Fibroblast of lung (primary cell): ENCODE results near the gene CDX2. TPM values are rescaled to one million over a fixed set of nuclear protein-coding genes. Genes with fewer than 3 reads are reported as not detected.

Experiments used
- DNase-seq, 2 donors: peaks; one replicate each; pipeline versions ENCODE4 v3.0.0 to v3.0.0-alpha.2; 2010; ENCODE audit warnings: low read depth in 2 of 2
- H2AFZ ChIP-seq: 2 replicates; pipeline ENCODE4 v1.5.1; 2012; ENCODE audit warnings: low read length, control low read depth, inconsistent platforms
- H3K27ac ChIP-seq: 2 replicates; pipeline ENCODE4 v1.5.1; 2011; ENCODE audit warnings: low read length, control low read depth; ENCODE audit not compliant: insufficient read depth
- H3K27me3 ChIP-seq: 2 replicates; pipeline ENCODE4 v1.5.1; 2011; ENCODE audit warnings: mild to moderate bottlenecking, low read length; ENCODE audit not compliant: control insufficient read depth, insufficient read depth
- H3K36me3 ChIP-seq: 2 replicates; pipeline ENCODE4 v1.5.1; 2011; ENCODE audit warnings: low read length; ENCODE audit not compliant: control insufficient read depth, insufficient read depth
- H3K4me1 ChIP-seq: 2 replicates; pipeline ENCODE4 v1.5.1; 2011; ENCODE audit warnings: low read length; ENCODE audit not compliant: control insufficient read depth, insufficient read depth; ENCODE audit errors: extremely low read depth
- H3K4me2 ChIP-seq: 2 replicates; pipeline ENCODE4 v1.5.1; 2011; ENCODE audit warnings: low read length, control low read depth; ENCODE audit not compliant: insufficient read depth; ENCODE audit errors: extremely low read depth
- H3K4me3 ChIP-seq, 4 experiments: fragments of 200-600 bp in 1 of 4; sonication (generic) in 1 of 4; replicated peaks in 1 of 4; 2 replicates each; pipeline ENCODE4 v1.5.1; 2011 to 2016; ENCODE audit warnings: low read length in 4 of 4, low read depth in 3 of 4, mild to moderate bottlenecking in 3 of 4, control low read depth in 2 of 4, inconsistent platforms in 1 of 4, mixed read lengths in 1 of 4; ENCODE audit not compliant: insufficient read depth in 1 of 4; ENCODE audit errors: control extremely low read depth in 1 of 4
- H3K79me2 ChIP-seq: 2 replicates; pipeline ENCODE4 v1.5.1; 2012; ENCODE audit warnings: mild to moderate bottlenecking, low read length, inconsistent platforms; ENCODE audit not compliant: control insufficient read depth, insufficient read depth
- H3K9ac ChIP-seq: 2 replicates; pipeline ENCODE4 v1.5.1; 2011; ENCODE audit warnings: mild to moderate bottlenecking, low read length, control low read depth; ENCODE audit not compliant: insufficient read depth
- H3K9me3 ChIP-seq: 2 replicates; pipeline ENCODE4 v1.5.1; 2012; ENCODE audit warnings: low read depth, low read length; ENCODE audit not compliant: control insufficient read depth, insufficient read depth
- H4K20me1 ChIP-seq: 2 replicates; pipeline ENCODE4 v1.5.1; 2011; ENCODE audit warnings: low read length; ENCODE audit not compliant: control insufficient read depth, insufficient read depth; ENCODE audit errors: extremely low read depth
- CTCF ChIP-seq, 2 donors: IDR thresholded peaks in 1 of 2; conservative IDR thresholded peaks in 1 of 2; 1 replicate in 1 of 2; 2 replicates in 1 of 2; pipeline ENCODE4 v1.5.1; 2011 to 2012; ENCODE audit warnings: low read length in 2 of 2, control low read depth in 1 of 2, inconsistent platforms in 1 of 2, low read depth in 1 of 2, mild to moderate bottlenecking in 1 of 2
- EZH2 ChIP-seq: IDR thresholded peaks from 2 replicates; pipeline ENCODE4 v1.5.1; 2012; ENCODE audit warnings: low read length, control low read depth, mild to moderate bottlenecking; ENCODE audit errors: missing control alignments
- polyA plus RNA-seq, 2 donors: library from polyadenylated mRNA; depleted of rRNA in 1 of 2; stranded (reverse) in 1 of 2; unstranded in 1 of 2; fragments of >200 nt; gene quantifications; 2 replicates each; pipeline ENCODE4 v1.2.1, GENCODE V29; 2011 to 2012; ENCODE audit warnings: missing spikeins in 1 of 2
- total RNA-seq: library from RNA; depleted of rRNA; stranded (reverse); fragments of >200 nt; gene quantifications from 2 replicates; pipeline ENCODE4 v1.2.1, GENCODE V29; 2014

Gene CDX2
- total and polyA plus RNA-seq, 2 donors (not counting 1 experiment from before 2014, with no cell fraction given), result not detected

- no peak overlapping the region for H3K9ac ChIP-seq
- no peak overlapping the region for H2AFZ ChIP-seq
- H4K20me1 ChIP-seq, result no peaks in the 10 kb centered on the region
- H3K36me3 ChIP-seq, result no peaks in the 10 kb centered on the region
- no peaks in the 10 kb centered on the region for H3K4me1 ChIP-seq
- no peaks in the 10 kb centered on the region for H3K9me3 ChIP-seq
- no peak overlapping the region for H3K4me2 ChIP-seq
- H3K27ac ChIP-seq, result no peak overlapping the region
- no peaks in the 10 kb centered on the region for H3K79me2 ChIP-seq
- no peak for TF ChIP-seq CTCF (conservative IDR thresholded peaks at IDR 0.05 in 1 of 2, IDR thresholded peaks at IDR 0.05 in 1 of 2; ENCODE audit: low read depth in 1 of 2, low read length in 2 of 2)
- no peak for TF ChIP-seq EZH2
- H3K27me3 ChIP-seq, result peaks cover 68% of the 10 kb centered on the region
- DNase-seq, result no peak
- H3K4me3 ChIP-seq, result no peak overlapping the region
Observed at GRCh38 chr13:27979001-27979643, 10.0 kb upstream of the CDX2 start.

GRCh38 chr13:27978301-27978968 lies 9.3 kb upstream of the CDX2 start:
- Histone ChIP-seq H3K36me3 (no peaks in the 10 kb centered on the region), H4K20me1 (no peaks in the 10 kb centered on the region), H3K27ac (no peak overlapping the region), H3K9me3 (no peaks in the 10 kb centered on the region), H3K79me2 (no peaks in the 10 kb centered on the region), H3K4me1 (no peaks in the 10 kb centered on the region), H2AFZ (no peak overlapping the region), H3K27me3 (peaks cover 72% of the 10 kb centered on the region), H3K9ac (no peak overlapping the region), H3K4me2 (no peak overlapping the region), H3K4me3 (no peak overlapping the region)
- TF ChIP-seq EZH2, result no peak
- TF ChIP-seq CTCF (conservative IDR thresholded peaks at IDR 0.05 in 1 of 2, IDR thresholded peaks at IDR 0.05 in 1 of 2; ENCODE audit: low read depth in 1 of 2, low read length in 2 of 2), result no peak
- no peak for DNase-seq

- TF ChIP-seq EZH2 (no peak), CTCF (conservative IDR thresholded peaks at IDR 0.05 in 1 of 2, IDR thresholded peaks at IDR 0.05 in 1 of 2; ENCODE audit: low read depth in 1 of 2, low read length in 2 of 2) (no peak)
- H3K9me3 ChIP-seq, result no peaks in the 10 kb centered on the region
- H3K4me1 ChIP-seq, result no peaks in the 10 kb centered on the region
- no peak overlapping the region for H3K4me2 ChIP-seq
- no peaks in the 10 kb centered on the region for H3K79me2 ChIP-seq
- H3K27me3 ChIP-seq, result peaks cover 73% of the 10 kb centered on the region
- H3K9ac ChIP-seq, result no peak overlapping the region
- no peaks in the 10 kb centered on the region for H4K20me1 ChIP-seq
- H3K36me3 ChIP-seq, result no peaks in the 10 kb centered on the region
- H3K27ac ChIP-seq, result no peak overlapping the region
- no peak overlapping the region for H2AFZ ChIP-seq
- H3K4me3 ChIP-seq, result no peak overlapping the region
- DNase-seq, result no peak
Observed at GRCh38 chr13:27977476-27978300, 8.6 kb upstream of the CDX2 start.
